Heart right ventricle (tissue), 16 donors: ENCODE measurements around the gene MTX3. TPM values are rescaled to one million over a fixed set of nuclear protein-coding genes. Genes with fewer than 3 reads are reported as not detected.

Source experiments
- ATAC-seq, 8 donors: fragments of 200-7000 bp; cut with Tn5 transposase; one replicate each; pipeline ENCODE4 v1.9.1; 2020; ENCODE audit warnings: mild to moderate bottlenecking in 8 of 8, moderate library complexity in 8 of 8, moderate number of reproducible peaks in 1 of 8
- DNase-seq, 2 donors: peaks; one replicate each; pipeline ENCODE4 v3.0.0-alpha.2; 2020
- H3K27ac ChIP-seq, 10 donors: fragments of 200-600 bp; sonication (generic) in 2 of 10; one replicate each; pipeline versions ENCODE4 v1.5.0 to v1.8.0; 2020 to 2022; ENCODE audit warnings: mild to moderate bottlenecking in 3 of 10
- H3K27me3 ChIP-seq, 7 donors: fragments of 200-600 bp; one replicate each; pipeline ENCODE4 v1.8.0; 2021 to 2022; ENCODE audit warnings: mild to moderate bottlenecking in 2 of 7
- H3K36me3 ChIP-seq, 9 donors: fragments of 200-600 bp; sonication (generic) in 1 of 9; one replicate each; pipeline versions ENCODE4 v1.5.0 to v1.8.0; 2020 to 2022; ENCODE audit warnings: mild to moderate bottlenecking in 2 of 9
- H3K4me1 ChIP-seq, 9 donors: fragments of 200-600 bp; sonication (generic) in 1 of 9; one replicate each; pipeline versions ENCODE4 v1.5.0 to v1.8.0; 2020 to 2022; ENCODE audit warnings: mild to moderate bottlenecking in 4 of 9
- H3K4me3 ChIP-seq, 10 donors: fragments of 200-600 bp; sonication (generic) in 2 of 10; one replicate each; pipeline versions ENCODE4 v1.5.0 to v1.8.0; 2020 to 2022; ENCODE audit warnings: mild to moderate bottlenecking in 7 of 10, moderate library complexity in 2 of 10
- H3K9me3 ChIP-seq, 11 donors: fragments of 200-600 bp in 10 of 11; sonication (generic) in 2 of 11; one replicate each; pipeline versions ENCODE4 v1.5.0 to v1.8.0; 2013 to 2022; ENCODE audit warnings: mild to moderate bottlenecking in 2 of 11, control low read depth in 1 of 11, moderate library complexity in 1 of 11
- CTCF ChIP-seq, 9 donors: fragments of 200-600 bp; sonication (generic) in 2 of 9; IDR thresholded peaks; one replicate each; pipeline versions ENCODE4 v1.5.0 to v1.8.0; 2021 to 2022; ENCODE audit warnings: antibody characterized with exemption in 9 of 9, mild to moderate bottlenecking in 5 of 9, moderate library complexity in 1 of 9
- WGBS, 2 donors: extraction: QIAGEN DNeasy Blood & Tissue Kit; methylation state at CpG; one replicate each; pipeline ENCODE4 v1.1.7; 2013; ENCODE audit warnings: inconsistent platforms in 1 of 2; 5-methylcytosine and 5-hydroxymethylcytosine counted together
- intact Hi-C, 10 donors: fragments of 100-400 bp; cut with DNase I; formaldehyde crosslinking; loops; one replicate each; pipeline versions ENCODE4 v1.11.1 to v1.14.2; 2022
- polyA plus RNA-seq, 2 donors: library from polyadenylated mRNA; stranded (reverse); fragments of 200-250 nt; gene quantifications; one replicate each; pipeline ENCODE4 v1.2.3, GENCODE V29; 2013
- total RNA-seq, 10 donors: library from RNA; stranded (reverse); fragmentation: NEBNext Ultra II Directional in 3 of 10; extraction: Animal tissue kit (Norgen Biotek cat#: 25700) in 3 of 10; gene quantifications; one replicate each; pipeline versions ENCODE4 v1.2.1 to v1.2.4, GENCODE V29; 2021 to 2023
- donor health status: Arrhythmogenic right ventricular cardiomyopathy.
- donor health status: ischemic (EF 13 %, LVEDD 7.1; RV severe dilation, severe dysfunction).
- donor health status: healthy with polysubstance abuse.
- donor health status: DM: no; HTN: yes; CAD: no.
- donor health status: DM: no; HTN: no; CAD: no.
- donor health status: ischemic (EF 25% LVEDD 6.9; RV normal size, moderate dysfunction).
- donor health status: ischemic (EF 25% LVEDD 5.7; RV mildly dilated, moderate dysfunction).
- donor health status: healthy.
- donor health status: DM: yes; HTN: yes; CAD: no.
- donor health status: Ischemic cardiomyopathy.
- donor health status: ischemic (EF 35%, LVEDD 5.7; RV mildly dilated, moderate dysfunction).
- donor health status: nonischemic (EF 11% LVEDD 7.7; RV severe dilation, severe dysfunction).
- donor health status: DM: yes; HTN: yes; CAD: no.
- donor health status: PGD.
- donor health status: ischemic (EF 29% LVEDD 5.4; RV normal size, mild dysfunction).
- donor health status: nonischemic (EF 23%, LVEDD 6.1; RV moderate dilation, normal function).

The MTX3 gene
- total and polyA plus RNA-seq, 12 donors: 4.3 to 14.5 (median 11.3) TPM

GRCh38 chr5:79966448-79966847 lies 24.6 kb downstream of the MTX3 start:
- no peak overlapping the region for H3K4me3 ChIP-seq
- peak in 4 of 8 donors; percentile 22 to 65 (median 48) for ATAC-seq
- intact Hi-C loops: no loop called here
- WGBS, 2 donors: 72 to 76% methylated on average over 5 of the region's 5 CpGs
- DNase-seq: peak in 1 of 2 donors; percentile 17
- no peak overlapping the region for H3K27ac ChIP-seq
- no peak for TF ChIP-seq CTCF (IDR thresholded peaks at IDR 0.05)
- H3K27me3 ChIP-seq: peaks cover 0 to 3% (median 0%) of the 10 kb centered on the region in 7 donors
- no peaks in the 10 kb centered on the region for H3K36me3 ChIP-seq
- H3K4me1 ChIP-seq: peaks cover 0 to 2% (median 0%) of the 10 kb centered on the region in 9 donors
- H3K9me3 ChIP-seq: no peaks in the 10 kb centered on the region

GRCh38 chr5:79964136-79964535 lies 26.9 kb downstream of the MTX3 start:
- intact Hi-C loops: no loop called here
- no peaks in the 10 kb centered on the region for H3K9me3 ChIP-seq
- H3K4me3 ChIP-seq: no peak overlapping the region
- no peak for ATAC-seq
- H3K4me1 ChIP-seq: no peaks in the 10 kb centered on the region
- DNase-seq: no peak
- WGBS, 2 donors: 83 to 86% methylated on average over 7 of the region's 7 CpGs
- no peak overlapping the region for H3K27ac ChIP-seq
- no peak for TF ChIP-seq CTCF (IDR thresholded peaks at IDR 0.05)
- peaks cover 0 to 3% (median 0%) of the 10 kb centered on the region in 7 donors for H3K27me3 ChIP-seq
- H3K36me3 ChIP-seq: no peaks in the 10 kb centered on the region

DNA sequence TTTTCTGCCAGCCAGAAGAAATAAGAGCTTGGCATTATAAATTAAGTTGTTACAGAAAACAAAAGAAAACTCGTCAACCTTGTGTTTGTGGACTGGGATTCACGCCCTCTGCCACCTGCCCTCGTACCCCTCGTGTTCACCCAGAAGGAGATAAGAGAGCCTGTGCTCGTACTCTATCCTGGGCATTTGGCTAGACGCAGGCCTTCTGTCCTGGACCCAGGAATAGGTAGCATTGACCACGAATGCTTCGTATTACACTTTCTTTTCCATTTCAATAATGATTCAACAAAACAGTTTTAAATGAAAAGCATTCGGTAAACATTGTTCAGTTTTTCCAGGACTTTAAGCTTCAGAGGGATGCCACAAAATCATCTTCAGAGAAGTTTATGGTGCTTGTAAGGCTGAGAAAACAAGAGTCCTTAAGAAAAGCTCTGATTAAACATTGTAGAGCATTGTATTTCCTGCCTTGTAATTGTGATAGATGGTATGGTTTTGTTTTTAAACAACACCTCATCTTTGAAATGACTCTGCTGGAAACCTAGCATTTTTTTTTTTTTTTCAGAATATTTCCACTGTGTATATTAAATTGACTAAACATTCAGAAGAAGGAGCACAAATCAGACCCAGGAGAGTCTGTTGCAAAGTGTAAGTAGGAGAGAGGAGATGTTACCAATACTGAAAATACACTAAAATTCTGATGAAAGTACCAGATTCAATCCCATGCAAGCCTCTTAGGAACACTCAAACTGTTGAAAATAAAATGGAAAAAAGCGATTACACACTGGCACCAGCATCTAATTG lies 27.6 kb downstream of the MTX3 start:
- Histone ChIP-seq H3K4me1 (no peaks in the 10 kb centered on the region), H3K36me3 (no peaks in the 10 kb centered on the region), H3K4me3 (no peak overlapping the region), H3K9me3 (no peaks in the 10 kb centered on the region), H3K27me3 (peaks cover 0 to 1% (median 0%) of the 10 kb centered on the region in 7 donors), H3K27ac (no peak overlapping the region)
- intact Hi-C loops: no loop called here
- ATAC-seq: no peak
- DNase-seq: no peak
- TF ChIP-seq CTCF (IDR thresholded peaks at IDR 0.05): no peak
- 86 to 88% methylated on average over 10 of the region's 10 CpGs for WGBS, 2 donors

DNA sequence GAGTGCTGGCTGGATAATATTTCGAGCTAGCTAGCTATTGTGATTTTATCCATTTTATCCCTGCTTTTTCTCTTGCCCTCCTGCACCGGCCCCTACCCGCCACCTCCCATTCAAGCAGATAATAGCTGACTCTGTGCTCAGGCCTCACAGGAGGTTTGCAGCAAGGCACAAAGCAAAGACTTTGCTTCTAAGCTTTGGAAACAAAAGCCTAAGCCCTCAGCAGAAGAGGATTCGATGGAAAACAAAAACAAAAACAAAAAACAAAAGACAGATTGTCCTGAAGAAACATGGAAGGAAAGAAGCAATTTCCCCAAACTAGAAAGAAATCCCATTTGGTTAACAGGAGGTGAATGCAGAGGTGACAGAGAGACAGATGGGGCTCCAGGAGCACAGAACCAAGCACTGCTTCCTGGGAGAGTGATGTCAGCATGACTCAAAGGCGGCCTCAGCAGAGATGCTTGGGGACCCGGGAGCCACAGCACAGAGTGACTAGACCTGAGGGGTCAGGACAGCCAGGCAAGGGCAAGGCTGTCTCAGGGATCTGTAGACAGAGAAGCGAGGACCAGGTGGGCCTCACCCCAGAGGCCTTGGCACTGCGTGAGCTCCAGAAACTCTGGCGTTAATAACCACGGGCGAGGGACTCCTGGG lies 28.4 kb downstream of the MTX3 start:
- DNase-seq: no peak
- no peak for TF ChIP-seq CTCF (IDR thresholded peaks at IDR 0.05)
- Histone ChIP-seq H3K4me3 (no peak overlapping the region), H3K4me1 (no peaks in the 10 kb centered on the region), H3K9me3 (no peaks in the 10 kb centered on the region), H3K36me3 (no peaks in the 10 kb centered on the region), H3K27me3 (no peaks in the 10 kb centered on the region), H3K27ac (no peak overlapping the region)
- intact Hi-C loops: no loop called here
- no peak for ATAC-seq
- WGBS, 2 donors: 85 to 87% methylated on average over 11 of the region's 11 CpGs
